Measurements from ENCODE around the gene ZIM2. TPM values are rescaled to one million over a fixed set of nuclear protein-coding genes. Genes with fewer than 3 reads are reported as not detected.

The ZIM2 gene
- total and polyA plus RNA-seq, 4 donors, result 0.08 to 1.6 (median 0.12) TPM; not detected in 1

- WGBS, 2 donors, result 85 to 87% methylated on average over 7 of the region's 7 CpGs
- H3K27ac ChIP-seq (ENCODE audit: low read depth in 1 of 2, low read length in 1 of 2), result no peak overlapping the region
- peaks cover 0 to 10% (median 0%) of the 10 kb centered on the region in 4 donors for H3K9me3 ChIP-seq (ENCODE audit: control insufficient read depth in 4 of 4, insufficient read depth in 3 of 4, low read length in 3 of 4)
- no peak for TF ChIP-seq CTCF (IDR thresholded peaks at IDR 0.05; ENCODE audit: control extremely low read depth, extremely low read depth)
- DNase-seq (no peak), ATAC-seq (ENCODE audit: insufficient read depth, low FRiP score) (no peak)
- peaks cover 0 to 6% (median 2%) of the 10 kb centered on the region in 4 donors for H3K36me3 ChIP-seq (ENCODE audit: control insufficient read depth in 4 of 4, insufficient read depth in 4 of 4, low read length in 4 of 4)
- no peaks in the 10 kb centered on the region for H3K4me1 ChIP-seq (ENCODE audit: control insufficient read depth in 5 of 5, insufficient read depth in 5 of 5, low read length in 5 of 5)
- H3K4me3 ChIP-seq, result no peak overlapping the region
- no peaks in the 10 kb centered on the region for H3K27me3 ChIP-seq (ENCODE audit: control insufficient read depth in 3 of 3, insufficient read depth in 3 of 3, low read length in 2 of 3)
- H3K9ac ChIP-seq (ENCODE audit: insufficient read depth in 1 of 2, low read length in 2 of 2), result no peak overlapping the region
Measured at GRCh38 chr19:56814656-56815055, 25.9 kb downstream of the ZIM2 start.

GRCh38 chr19:56813531-56813930 lies 27.0 kb downstream of the ZIM2 start:
- no peak for TF ChIP-seq CTCF (IDR thresholded peaks at IDR 0.05; ENCODE audit: control extremely low read depth, extremely low read depth)

GRCh38 chr19:56811480-56811879 lies 29.0 kb downstream of the ZIM2 start:
- H3K9me3 ChIP-seq (ENCODE audit: control insufficient read depth in 4 of 4, insufficient read depth in 3 of 4, low read length in 3 of 4), result peaks cover 0 to 8% (median 1%) of the 10 kb centered on the region in 4 donors
- DNase-seq (no peak), ATAC-seq (ENCODE audit: insufficient read depth, low FRiP score) (no peak)
- no peak overlapping the region for H3K4me3 ChIP-seq
- H3K27ac ChIP-seq (ENCODE audit: low read depth in 1 of 2, low read length in 1 of 2), result no peak overlapping the region
- no peaks in the 10 kb centered on the region for H3K27me3 ChIP-seq (ENCODE audit: control insufficient read depth in 3 of 3, insufficient read depth in 3 of 3, low read length in 2 of 3)
- no peak overlapping the region for H3K9ac ChIP-seq (ENCODE audit: insufficient read depth in 1 of 2, low read length in 2 of 2)
- no peaks in the 10 kb centered on the region for H3K4me1 ChIP-seq (ENCODE audit: control insufficient read depth in 5 of 5, insufficient read depth in 5 of 5, low read length in 5 of 5)
- H3K36me3 ChIP-seq (ENCODE audit: control insufficient read depth in 4 of 4, insufficient read depth in 4 of 4, low read length in 4 of 4), result peaks cover 0 to 4% (median 1%) of the 10 kb centered on the region in 4 donors
- WGBS, 2 donors, result 65 to 79% methylated on average over 6 of the region's 6 CpGs
- no peak for TF ChIP-seq CTCF (IDR thresholded peaks at IDR 0.05; ENCODE audit: control extremely low read depth, extremely low read depth)

More at GRCh38 chr19:56813531-56813930, 27.0 kb downstream of the ZIM2 start:
- Histone ChIP-seq H3K9me3 (ENCODE audit: control insufficient read depth in 4 of 4, insufficient read depth in 3 of 4, low read length in 3 of 4) (peaks cover 0 to 10% (median 0%) of the 10 kb centered on the region in 4 donors), H3K9ac (ENCODE audit: insufficient read depth in 1 of 2, low read length in 2 of 2) (no peak overlapping the region), H3K27me3 (ENCODE audit: control insufficient read depth in 3 of 3, insufficient read depth in 3 of 3, low read length in 2 of 3) (no peaks in the 10 kb centered on the region), H3K4me1 (ENCODE audit: control insufficient read depth in 5 of 5, insufficient read depth in 5 of 5, low read length in 5 of 5) (no peaks in the 10 kb centered on the region), H3K4me3 (no peak overlapping the region), H3K36me3 (ENCODE audit: control insufficient read depth in 4 of 4, insufficient read depth in 4 of 4, low read length in 4 of 4) (peaks cover 0 to 5% (median 2%) of the 10 kb centered on the region in 4 donors), H3K27ac (ENCODE audit: low read depth in 1 of 2, low read length in 1 of 2) (no peak overlapping the region)
- DNase-seq (no peak), ATAC-seq (ENCODE audit: insufficient read depth, low FRiP score) (no peak)
- WGBS, 2 donors, result 86 to 96% methylated on average over 5 of the region's 5 CpGs

- Histone ChIP-seq H3K27me3 (ENCODE audit: control insufficient read depth in 3 of 3, insufficient read depth in 3 of 3, low read length in 2 of 3) (no peaks in the 10 kb centered on the region), H3K27ac (ENCODE audit: low read depth in 1 of 2, low read length in 1 of 2) (no peak overlapping the region), H3K4me1 (ENCODE audit: control insufficient read depth in 5 of 5, insufficient read depth in 5 of 5, low read length in 5 of 5) (no peaks in the 10 kb centered on the region), H3K4me3 (no peak overlapping the region), H3K9ac (ENCODE audit: insufficient read depth in 1 of 2, low read length in 2 of 2) (no peak overlapping the region), H3K9me3 (ENCODE audit: control insufficient read depth in 4 of 4, insufficient read depth in 3 of 4, low read length in 3 of 4) (peaks cover 0 to 7% (median 5%) of the 10 kb centered on the region in 4 donors), H3K36me3 (ENCODE audit: control insufficient read depth in 4 of 4, insufficient read depth in 4 of 4, low read length in 4 of 4) (peaks cover 0 to 4% (median 1%) of the 10 kb centered on the region in 4 donors)
- 90 to 95% methylated on average over 1 of the region's 1 CpG for WGBS, 2 donors
- no peak for TF ChIP-seq CTCF (IDR thresholded peaks at IDR 0.05; ENCODE audit: control extremely low read depth, extremely low read depth)
- no peak for DNase-seq
- no peak for ATAC-seq (ENCODE audit: insufficient read depth, low FRiP score)
Measured at GRCh38 chr19:56810260-56810659, 30.3 kb downstream of the ZIM2 start.
